Effector CD8-positive, alpha-beta T cell (primary cell): ENCODE measurements around the gene RBMY1J.
"Not testable (repeated sequence)": the region's sequence is repeated elsewhere in the genome, so short reads cannot be mapped to it uniquely, and the experiment has no call there.

Experiments
- DNase-seq: peaks from one replicate; lab custom pipeline; 2025; lab: John Stamatoyannopoulos, UW
- total RNA-seq, 4 experiments: gene quantifications; one replicate each; lab custom pipeline; 2026; lab: John Stamatoyannopoulos, UW

RBMY1J gene
- total RNA-seq = 0 reads per million in 4 experiments

DNA sequence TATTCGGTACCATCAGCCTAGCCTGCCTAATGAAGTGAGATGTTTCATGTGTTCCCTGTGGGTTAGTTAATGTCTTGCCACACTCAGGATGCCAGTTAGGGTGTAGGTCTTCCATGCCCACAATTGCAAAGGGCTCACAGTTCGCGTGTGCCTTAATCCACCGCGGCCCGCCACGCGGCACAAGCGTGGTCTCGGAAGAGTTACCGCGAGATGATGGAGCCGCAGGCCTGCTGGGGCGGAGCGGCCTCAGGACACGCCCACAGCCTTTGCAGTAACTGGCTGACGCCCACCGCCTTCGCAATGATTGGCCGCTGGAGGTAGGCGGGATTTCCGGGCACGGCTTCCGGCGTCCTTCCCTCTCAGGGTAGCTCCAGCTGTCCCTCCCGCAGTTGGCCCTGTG, at the start of gene RBMY1J:
Gene RBMY1J, plus strand, starts transcription at position 301 of the 400 bp plus-strand sequence. CDS start 2,038 bp downstream, outside the sequence.
- not testable (repeated sequence) for DNase-seq

DNA sequence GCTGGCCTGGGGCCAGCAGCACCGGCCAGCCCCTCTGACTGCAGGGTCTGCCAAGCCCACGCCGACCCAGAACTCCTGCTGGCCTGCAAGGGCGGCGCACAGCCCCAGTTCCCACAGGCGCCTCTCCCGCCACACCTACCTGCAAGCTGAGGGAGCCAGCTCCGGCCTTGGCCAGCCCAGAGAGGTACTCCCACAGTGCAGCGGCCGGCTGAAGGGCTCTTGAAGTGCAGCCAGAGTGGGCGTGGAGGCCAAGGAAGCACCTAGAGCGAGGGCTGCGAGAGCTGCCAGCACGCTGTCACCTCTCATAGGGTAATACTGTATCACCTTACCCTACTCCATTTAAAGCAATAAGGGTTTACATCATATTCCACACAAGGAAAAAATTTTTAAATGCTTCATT, 35.8 kb upstream of the RBMY1J start:
- no peak for DNase-seq

DNA sequence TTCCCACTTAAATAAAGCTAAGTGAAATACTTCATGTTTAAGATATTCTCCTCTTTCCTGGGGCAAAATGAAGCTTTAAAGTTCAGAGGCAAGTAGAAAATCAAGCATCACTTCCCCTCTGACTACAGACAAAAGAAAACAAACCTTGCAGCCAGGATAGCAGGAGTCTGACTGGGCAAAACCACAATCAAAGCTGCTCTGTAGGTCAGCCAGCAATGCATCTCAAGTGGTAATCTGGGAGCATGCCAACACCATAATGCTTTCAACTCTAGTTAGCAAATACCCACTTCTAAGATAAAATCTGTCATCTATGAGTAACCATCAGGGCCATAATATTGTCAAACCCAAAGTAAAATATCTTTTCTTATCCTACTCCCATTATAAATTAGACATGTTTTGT, 32.6 kb upstream of the RBMY1J start:
- DNase-seq = no peak

DNA sequence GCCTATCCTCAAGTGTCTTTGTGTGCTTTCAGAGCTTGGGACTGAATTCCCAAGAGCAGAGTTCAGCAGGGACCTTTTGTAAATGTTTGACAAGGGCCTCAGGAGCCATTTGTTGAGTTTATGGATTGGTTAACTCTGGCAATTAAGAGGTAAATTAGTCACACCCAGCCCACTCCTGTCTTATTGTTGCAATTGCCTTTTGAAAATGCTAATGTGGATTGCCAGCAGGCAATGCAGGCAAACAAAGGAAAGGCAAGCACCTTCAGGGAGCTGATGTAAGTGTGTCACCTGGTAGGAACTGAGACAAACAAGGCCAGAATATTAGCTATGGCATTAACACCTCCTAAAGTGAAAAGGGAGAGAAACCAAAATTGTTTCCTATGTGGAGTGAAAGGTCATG, 29.7 kb upstream of the RBMY1J start:
- no peak for DNase-seq

DNA sequence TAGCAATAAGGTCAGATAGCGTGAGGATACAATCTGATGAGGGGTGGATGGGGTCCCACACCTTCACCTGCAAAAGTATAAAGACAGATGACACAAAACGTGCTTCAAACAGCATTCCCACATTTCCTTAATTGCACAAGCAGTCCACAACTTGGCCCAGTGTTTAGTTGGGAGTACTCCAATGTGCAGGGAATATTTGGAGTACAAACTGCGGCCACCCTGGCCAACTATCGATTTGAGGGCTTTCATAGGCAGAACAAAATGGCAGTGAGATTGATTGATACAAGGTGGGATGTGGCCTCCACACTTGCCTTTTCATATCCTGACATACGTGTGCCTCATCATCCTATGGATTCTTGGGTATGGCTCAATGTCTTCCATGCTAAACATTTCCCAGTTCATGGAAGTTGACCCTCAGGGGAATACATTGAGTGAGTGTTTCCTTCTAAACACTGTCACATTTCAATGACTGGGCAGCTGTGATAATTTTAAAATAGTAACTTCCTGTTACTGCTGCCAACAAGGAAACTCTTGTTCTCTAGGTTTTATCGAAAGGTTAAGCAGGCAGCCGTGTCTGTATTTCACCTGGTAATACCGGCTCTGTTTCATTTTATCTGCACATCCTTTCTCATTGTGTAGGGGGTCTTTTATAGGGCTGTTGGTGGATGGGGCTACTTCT, 41.6 kb downstream of the RBMY1J start:
- DNase-seq = not testable (repeated sequence)

DNA sequence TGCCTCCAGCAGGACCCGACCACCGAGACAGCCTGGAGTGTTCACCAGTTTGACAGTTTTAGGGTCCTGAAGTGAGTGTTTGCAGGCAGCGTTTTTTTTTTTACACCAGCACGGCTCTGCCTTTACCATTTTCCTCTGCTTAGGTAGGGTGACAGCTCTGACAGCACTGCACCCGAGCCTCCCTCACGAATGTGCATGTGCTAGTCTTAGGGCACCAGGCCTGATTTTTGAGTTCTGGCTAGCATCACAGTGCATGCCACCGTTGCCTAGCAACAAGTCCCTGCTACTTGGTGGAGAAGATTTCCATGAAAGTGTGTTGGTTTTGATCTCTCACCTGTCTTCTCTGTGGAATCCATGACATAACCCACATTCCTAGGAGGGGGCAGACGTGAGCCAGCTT, 52.3 kb downstream of the RBMY1J start:
- not testable (repeated sequence) for DNase-seq

DNA sequence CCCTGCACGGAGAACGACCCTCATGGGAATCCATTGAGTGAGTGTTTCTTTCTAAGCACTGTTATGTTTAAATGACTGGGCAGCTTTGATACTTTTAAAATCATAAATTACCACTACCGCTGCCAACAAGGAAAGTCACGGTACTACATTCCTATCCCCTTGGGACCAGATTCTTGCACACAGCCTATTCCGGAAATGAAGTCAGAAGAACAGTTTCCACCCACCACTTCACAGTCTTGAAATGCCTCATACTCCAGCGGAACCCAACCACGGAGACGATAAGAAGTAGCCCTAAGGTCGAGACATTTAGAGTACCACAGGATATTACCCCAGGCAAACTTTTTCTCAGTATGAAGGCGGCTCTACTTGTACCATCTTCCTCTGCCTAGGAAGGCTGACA, 58.8 kb downstream of the RBMY1J start:
- not testable (repeated sequence) for DNase-seq
